ENCODE data around the gene RAN. TPM values are rescaled to one million over a fixed set of nuclear protein-coding genes. Genes with fewer than 3 reads are reported as not detected.

RAN gene
- total and polyA plus RNA-seq, 9 of the 15 experiments (the other 6 are each of a cell fraction or from before 2014, with no cell fraction given) = 1,687 to 3,820 (median 2,300) TPM

DNA sequence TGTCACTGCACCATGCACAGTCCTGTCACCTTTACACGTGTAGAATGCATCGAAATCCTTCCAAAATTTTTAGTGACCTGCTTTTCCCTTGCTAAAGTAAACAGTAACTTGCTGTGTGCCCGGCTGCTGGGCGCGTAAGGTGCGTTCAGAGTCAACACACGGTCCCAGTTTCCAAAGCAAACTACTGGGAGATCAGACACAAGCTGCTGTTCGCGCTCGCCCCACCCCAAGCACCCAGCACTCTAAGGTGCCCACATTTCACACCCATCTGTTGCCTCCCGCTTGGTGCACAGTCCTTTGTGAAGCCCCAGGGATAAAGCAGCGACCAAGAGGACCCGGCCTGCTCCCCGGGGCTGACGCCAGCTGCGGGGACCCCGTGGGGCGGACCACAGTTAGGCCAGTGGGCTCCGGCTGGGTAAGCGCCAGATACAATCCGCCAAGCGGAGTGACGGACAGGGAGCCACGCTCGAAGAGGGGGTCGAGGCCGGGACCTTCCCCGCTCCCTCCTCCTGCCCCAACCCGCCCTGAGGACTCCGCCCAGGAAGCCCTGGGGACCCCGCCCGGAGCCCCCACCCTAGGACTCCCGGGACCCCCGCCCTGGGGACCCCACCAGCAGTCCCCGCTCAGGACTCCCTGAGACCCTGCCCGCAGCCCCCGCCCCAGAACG is 33.4 kb upstream of the RAN start (continued):
- TF ChIP-seq, protein P1, sequence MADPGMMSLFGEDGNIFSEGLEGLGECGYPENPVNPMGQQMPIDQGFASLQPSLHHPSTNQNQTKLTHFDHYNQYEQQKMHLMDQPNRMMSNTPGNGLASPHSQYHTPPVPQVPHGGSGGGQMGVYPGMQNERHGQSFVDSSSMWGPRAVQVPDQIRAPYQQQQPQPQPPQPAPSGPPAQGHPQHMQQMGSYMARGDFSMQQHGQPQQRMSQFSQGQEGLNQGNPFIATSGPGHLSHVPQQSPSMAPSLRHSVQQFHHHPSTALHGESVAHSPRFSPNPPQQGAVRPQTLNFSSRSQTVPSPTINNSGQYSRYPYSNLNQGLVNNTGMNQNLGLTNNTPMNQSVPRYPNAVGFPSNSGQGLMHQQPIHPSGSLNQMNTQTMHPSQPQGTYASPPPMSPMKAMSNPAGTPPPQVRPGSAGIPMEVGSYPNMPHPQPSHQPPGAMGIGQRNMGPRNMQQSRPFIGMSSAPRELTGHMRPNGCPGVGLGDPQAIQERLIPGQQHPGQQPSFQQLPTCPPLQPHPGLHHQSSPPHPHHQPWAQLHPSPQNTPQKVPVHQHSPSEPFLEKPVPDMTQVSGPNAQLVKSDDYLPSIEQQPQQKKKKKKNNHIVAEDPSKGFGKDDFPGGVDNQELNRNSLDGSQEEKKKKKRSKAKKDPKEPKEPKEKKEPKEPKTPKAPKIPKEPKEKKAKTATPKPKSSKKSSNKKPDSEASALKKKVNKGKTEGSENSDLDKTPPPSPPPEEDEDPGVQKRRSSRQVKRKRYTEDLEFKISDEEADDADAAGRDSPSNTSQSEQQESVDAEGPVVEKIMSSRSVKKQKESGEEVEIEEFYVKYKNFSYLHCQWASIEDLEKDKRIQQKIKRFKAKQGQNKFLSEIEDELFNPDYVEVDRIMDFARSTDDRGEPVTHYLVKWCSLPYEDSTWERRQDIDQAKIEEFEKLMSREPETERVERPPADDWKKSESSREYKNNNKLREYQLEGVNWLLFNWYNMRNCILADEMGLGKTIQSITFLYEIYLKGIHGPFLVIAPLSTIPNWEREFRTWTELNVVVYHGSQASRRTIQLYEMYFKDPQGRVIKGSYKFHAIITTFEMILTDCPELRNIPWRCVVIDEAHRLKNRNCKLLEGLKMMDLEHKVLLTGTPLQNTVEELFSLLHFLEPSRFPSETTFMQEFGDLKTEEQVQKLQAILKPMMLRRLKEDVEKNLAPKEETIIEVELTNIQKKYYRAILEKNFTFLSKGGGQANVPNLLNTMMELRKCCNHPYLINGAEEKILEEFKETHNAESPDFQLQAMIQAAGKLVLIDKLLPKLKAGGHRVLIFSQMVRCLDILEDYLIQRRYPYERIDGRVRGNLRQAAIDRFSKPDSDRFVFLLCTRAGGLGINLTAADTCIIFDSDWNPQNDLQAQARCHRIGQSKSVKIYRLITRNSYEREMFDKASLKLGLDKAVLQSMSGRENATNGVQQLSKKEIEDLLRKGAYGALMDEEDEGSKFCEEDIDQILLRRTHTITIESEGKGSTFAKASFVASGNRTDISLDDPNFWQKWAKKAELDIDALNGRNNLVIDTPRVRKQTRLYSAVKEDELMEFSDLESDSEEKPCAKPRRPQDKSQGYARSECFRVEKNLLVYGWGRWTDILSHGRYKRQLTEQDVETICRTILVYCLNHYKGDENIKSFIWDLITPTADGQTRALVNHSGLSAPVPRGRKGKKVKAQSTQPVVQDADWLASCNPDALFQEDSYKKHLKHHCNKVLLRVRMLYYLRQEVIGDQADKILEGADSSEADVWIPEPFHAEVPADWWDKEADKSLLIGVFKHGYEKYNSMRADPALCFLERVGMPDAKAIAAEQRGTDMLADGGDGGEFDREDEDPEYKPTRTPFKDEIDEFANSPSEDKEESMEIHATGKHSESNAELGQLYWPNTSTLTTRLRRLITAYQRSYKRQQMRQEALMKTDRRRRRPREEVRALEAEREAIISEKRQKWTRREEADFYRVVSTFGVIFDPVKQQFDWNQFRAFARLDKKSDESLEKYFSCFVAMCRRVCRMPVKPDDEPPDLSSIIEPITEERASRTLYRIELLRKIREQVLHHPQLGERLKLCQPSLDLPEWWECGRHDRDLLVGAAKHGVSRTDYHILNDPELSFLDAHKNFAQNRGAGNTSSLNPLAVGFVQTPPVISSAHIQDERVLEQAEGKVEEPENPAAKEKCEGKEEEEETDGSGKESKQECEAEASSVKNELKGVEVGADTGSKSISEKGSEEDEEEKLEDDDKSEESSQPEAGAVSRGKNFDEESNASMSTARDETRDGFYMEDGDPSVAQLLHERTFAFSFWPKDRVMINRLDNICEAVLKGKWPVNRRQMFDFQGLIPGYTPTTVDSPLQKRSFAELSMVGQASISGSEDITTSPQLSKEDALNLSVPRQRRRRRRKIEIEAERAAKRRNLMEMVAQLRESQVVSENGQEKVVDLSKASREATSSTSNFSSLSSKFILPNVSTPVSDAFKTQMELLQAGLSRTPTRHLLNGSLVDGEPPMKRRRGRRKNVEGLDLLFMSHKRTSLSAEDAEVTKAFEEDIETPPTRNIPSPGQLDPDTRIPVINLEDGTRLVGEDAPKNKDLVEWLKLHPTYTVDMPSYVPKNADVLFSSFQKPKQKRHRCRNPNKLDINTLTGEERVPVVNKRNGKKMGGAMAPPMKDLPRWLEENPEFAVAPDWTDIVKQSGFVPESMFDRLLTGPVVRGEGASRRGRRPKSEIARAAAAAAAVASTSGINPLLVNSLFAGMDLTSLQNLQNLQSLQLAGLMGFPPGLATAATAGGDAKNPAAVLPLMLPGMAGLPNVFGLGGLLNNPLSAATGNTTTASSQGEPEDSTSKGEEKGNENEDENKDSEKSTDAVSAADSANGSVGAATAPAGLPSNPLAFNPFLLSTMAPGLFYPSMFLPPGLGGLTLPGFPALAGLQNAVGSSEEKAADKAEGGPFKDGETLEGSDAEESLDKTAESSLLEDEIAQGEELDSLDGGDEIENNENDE (IDR thresholded peaks at IDR 0.05; ENCODE audit: low read depth, low read length) = no peak
- no peak for TF ChIP-seq FOXJ3 (CRISPR knock-in tag; IDR thresholded peaks at IDR 0.05)
- no peak; a peak in 1 of 4 replicates for TF ChIP-seq FOXA3 (CRISPR knock-in tag; conservative IDR thresholded peaks at IDR 0.05 in 1 of 2, IDR thresholded peaks at IDR 0.05 in 1 of 2)
- TF ChIP-seq ZNF561 (CRISPR knock-in tag; conservative IDR thresholded peaks at IDR 0.05) = no peak
- TF ChIP-seq, protein P2, sequence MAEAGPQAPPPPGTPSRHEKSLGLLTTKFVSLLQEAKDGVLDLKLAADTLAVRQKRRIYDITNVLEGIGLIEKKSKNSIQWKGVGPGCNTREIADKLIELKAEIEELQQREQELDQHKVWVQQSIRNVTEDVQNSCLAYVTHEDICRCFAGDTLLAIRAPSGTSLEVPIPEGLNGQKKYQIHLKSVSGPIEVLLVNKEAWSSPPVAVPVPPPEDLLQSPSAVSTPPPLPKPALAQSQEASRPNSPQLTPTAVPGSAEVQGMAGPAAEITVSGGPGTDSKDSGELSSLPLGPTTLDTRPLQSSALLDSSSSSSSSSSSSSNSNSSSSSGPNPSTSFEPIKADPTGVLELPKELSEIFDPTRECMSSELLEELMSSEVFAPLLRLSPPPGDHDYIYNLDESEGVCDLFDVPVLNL (CRISPR knock-in tag; IDR thresholded peaks at IDR 0.05; ENCODE audit: low read depth) = no peak
- TF ChIP-seq RBM34 (IDR thresholded peaks at IDR 0.05; ENCODE audit: borderline replicate concordance, insufficient read depth, low read length) = no peak
- TF ChIP-seq ESRRA (IDR thresholded peaks at IDR 0.05; ENCODE audit: borderline replicate concordance, low read depth) = no peak
- TF ChIP-seq PTRF (tag; IDR thresholded peaks at IDR 0.05) = no peak
- no peak for TF ChIP-seq HMG20A (CRISPR knock-in tag; conservative IDR thresholded peaks at IDR 0.05)
- no peak for TF ChIP-seq ZNF583 (CRISPR knock-in tag; IDR thresholded peaks at IDR 0.05)
- no peak for TF ChIP-seq RBM15 (IDR thresholded peaks at IDR 0.05; ENCODE audit: insufficient read depth, low read length)
- no peak for TF ChIP-seq POLR2B (IDR thresholded peaks at IDR 0.05; ENCODE audit: low read depth, partially characterized antibody)
- TF ChIP-seq PTBP1 (IDR thresholded peaks at IDR 0.05; ENCODE audit: low read depth, low read length) = no peak

Measured in K562 (cell line).